ENCODE results near the gene EPB41L4A.

EPB41L4A gene

DNA sequence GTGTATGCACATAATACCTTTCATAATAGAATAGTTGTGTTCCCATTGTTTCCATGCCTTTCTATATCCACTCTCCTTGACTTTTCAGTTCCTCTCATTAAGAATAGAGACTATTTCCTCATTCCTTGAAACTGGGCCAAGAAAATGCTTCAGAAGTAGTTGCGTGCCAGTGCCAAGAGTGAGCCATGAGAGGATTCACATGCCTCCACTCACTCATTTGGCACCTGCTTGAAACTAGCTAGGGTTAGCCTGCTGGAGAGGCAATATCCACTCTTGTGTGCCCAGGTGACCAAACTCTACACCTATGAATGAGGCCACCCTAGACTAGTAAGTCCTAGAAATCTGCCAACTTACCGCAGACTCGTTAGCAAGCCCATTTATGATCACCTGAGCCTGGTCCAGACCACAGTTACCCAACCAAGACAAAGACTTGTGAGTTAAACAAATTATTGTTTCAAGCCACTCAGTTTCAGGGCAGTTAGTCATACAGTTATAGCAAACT, 276.3 kb downstream of the EPB41L4A start:
- H3K27me3 ChIP-seq (ENCODE audit: control insufficient read depth in 5 of 5, insufficient read depth in 4 of 5, low read length in 5 of 5), result no peaks in the 10 kb centered on the region
- no peak overlapping the region for H3K4me3 ChIP-seq (ENCODE audit: low read depth in 1 of 5, low read length in 5 of 5)
- H3K9ac ChIP-seq (ENCODE audit: low read length in 5 of 5), result no peak overlapping the region
- no peaks in the 10 kb centered on the region for H3K36me3 ChIP-seq (ENCODE audit: control insufficient read depth in 5 of 5, insufficient read depth in 5 of 5, low read length in 5 of 5)
- H3K27ac ChIP-seq (ENCODE audit: low read depth, low read length), result no peak overlapping the region
- H3K9me3 ChIP-seq (ENCODE audit: control insufficient read depth in 5 of 5, low read length in 5 of 5), result no peaks in the 10 kb centered on the region
- peaks cover 6 to 23% (median 20%) of the 10 kb centered on the region in 5 donors for H3K4me1 ChIP-seq (ENCODE audit: control insufficient read depth in 5 of 5, insufficient read depth in 5 of 5, low read length in 5 of 5)

DNA sequence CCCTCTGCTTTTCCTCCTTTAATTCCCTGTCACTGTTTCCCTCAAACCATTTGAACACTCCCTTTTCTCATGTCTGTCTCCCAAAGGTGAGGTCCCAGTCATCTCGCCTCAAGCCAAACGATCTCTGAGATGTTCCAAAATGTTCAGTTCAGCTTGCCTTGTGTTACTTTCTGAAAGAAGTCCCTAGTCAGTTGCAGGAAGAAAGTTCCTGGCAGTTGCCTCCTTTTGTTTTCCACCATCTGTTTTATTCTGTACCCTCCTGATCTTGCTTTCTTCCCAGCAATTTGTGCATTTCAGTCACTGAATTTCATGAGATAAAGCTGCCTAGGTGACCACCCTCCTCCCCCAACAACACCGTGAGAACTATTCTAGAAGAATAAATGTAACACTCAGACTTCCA, 277.5 kb downstream of the EPB41L4A start:
- H3K36me3 ChIP-seq (ENCODE audit: control insufficient read depth in 5 of 5, insufficient read depth in 5 of 5, low read length in 5 of 5), result no peaks in the 10 kb centered on the region
- H3K9me3 ChIP-seq (ENCODE audit: control insufficient read depth in 5 of 5, low read length in 5 of 5), result no peaks in the 10 kb centered on the region
- H3K4me1 ChIP-seq (ENCODE audit: control insufficient read depth in 5 of 5, insufficient read depth in 5 of 5, low read length in 5 of 5), result peaks cover 5 to 20% (median 15%) of the 10 kb centered on the region in 5 donors
- H3K27me3 ChIP-seq (ENCODE audit: control insufficient read depth in 5 of 5, insufficient read depth in 4 of 5, low read length in 5 of 5), result no peaks in the 10 kb centered on the region
- H3K27ac ChIP-seq (ENCODE audit: low read depth, low read length), result no peak overlapping the region
- H3K4me3 ChIP-seq (ENCODE audit: low read depth in 1 of 5, low read length in 5 of 5), result no peak overlapping the region
- H3K9ac ChIP-seq (ENCODE audit: low read length in 5 of 5), result no peak overlapping the region

DNA sequence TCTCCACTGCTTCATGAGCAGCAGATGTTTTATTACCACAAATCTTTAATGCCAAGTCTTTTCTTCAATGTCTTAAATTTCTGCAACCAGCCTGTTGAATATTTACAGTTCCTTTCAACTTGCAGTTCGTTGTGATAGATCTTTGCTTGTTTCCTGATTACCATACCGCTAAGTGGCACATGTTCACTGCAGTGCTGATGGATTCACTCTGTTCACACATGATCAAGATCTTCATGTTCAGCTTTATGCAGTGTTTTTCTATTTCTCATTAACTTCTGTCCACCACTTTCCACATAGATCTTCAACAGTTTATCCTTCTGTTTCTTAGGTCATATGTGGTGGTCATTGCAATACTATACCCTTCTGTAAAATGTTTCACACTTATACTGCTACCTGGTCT, 280.6 kb downstream of the EPB41L4A start:
- Histone ChIP-seq H3K27ac (ENCODE audit: low read depth, low read length) (no peak overlapping the region), H3K4me3 (ENCODE audit: low read depth in 1 of 5, low read length in 5 of 5) (no peak overlapping the region), H3K4me1 (ENCODE audit: control insufficient read depth in 5 of 5, insufficient read depth in 5 of 5, low read length in 5 of 5) (peaks cover 4 to 9% (median 8%) of the 10 kb centered on the region in 5 donors), H3K9ac (ENCODE audit: low read length in 5 of 5) (no peak overlapping the region), H3K27me3 (ENCODE audit: control insufficient read depth in 5 of 5, insufficient read depth in 4 of 5, low read length in 5 of 5) (no peaks in the 10 kb centered on the region), H3K9me3 (ENCODE audit: control insufficient read depth in 5 of 5, low read length in 5 of 5) (no peaks in the 10 kb centered on the region), H3K36me3 (ENCODE audit: control insufficient read depth in 5 of 5, insufficient read depth in 5 of 5, low read length in 5 of 5) (no peaks in the 10 kb centered on the region)

GRCh38 chr5:112136773-112137172, 282.3 kb downstream of the EPB41L4A start:
- H3K4me3 ChIP-seq (ENCODE audit: low read depth in 1 of 5, low read length in 5 of 5), result no peak overlapping the region
- no peaks in the 10 kb centered on the region for H3K27me3 ChIP-seq (ENCODE audit: control insufficient read depth in 5 of 5, insufficient read depth in 4 of 5, low read length in 5 of 5)
- no peak overlapping the region for H3K9ac ChIP-seq (ENCODE audit: low read length in 5 of 5)
- no peak overlapping the region for H3K27ac ChIP-seq (ENCODE audit: low read depth, low read length)
- H3K9me3 ChIP-seq (ENCODE audit: control insufficient read depth in 5 of 5, low read length in 5 of 5), result no peaks in the 10 kb centered on the region
- H3K4me1 ChIP-seq (ENCODE audit: control insufficient read depth in 5 of 5, insufficient read depth in 5 of 5, low read length in 5 of 5), result no peaks in the 10 kb centered on the region
- H3K36me3 ChIP-seq (ENCODE audit: control insufficient read depth in 5 of 5, insufficient read depth in 5 of 5, low read length in 5 of 5), result no peaks in the 10 kb centered on the region

DNA sequence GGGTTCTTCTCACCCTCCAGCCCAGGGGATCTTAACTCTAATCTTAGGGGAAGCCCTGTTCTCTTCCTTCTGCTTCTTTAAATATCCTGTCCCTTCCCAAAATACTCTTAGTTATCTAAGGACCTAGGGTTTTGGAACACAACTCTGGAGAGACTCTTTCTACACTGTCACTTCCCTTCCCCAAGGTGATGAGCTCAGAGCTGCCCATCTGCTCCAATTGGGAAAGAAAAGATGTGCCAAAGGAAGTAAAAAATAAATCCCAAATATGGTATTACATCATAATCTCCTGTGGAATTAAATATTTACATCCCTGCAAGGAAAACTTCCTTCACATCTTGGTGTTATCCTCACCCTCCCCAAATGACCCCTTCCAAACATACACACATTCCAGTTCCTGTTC, 291.2 kb downstream of the EPB41L4A start:
- Histone ChIP-seq H3K27me3 (ENCODE audit: control insufficient read depth in 5 of 5, insufficient read depth in 4 of 5, low read length in 5 of 5) (no peaks in the 10 kb centered on the region), H3K27ac (ENCODE audit: low read depth, low read length) (no peak overlapping the region), H3K4me3 (ENCODE audit: low read depth in 1 of 5, low read length in 5 of 5) (no peak overlapping the region), H3K36me3 (ENCODE audit: control insufficient read depth in 5 of 5, insufficient read depth in 5 of 5, low read length in 5 of 5) (no peaks in the 10 kb centered on the region), H3K9me3 (ENCODE audit: control insufficient read depth in 5 of 5, low read length in 5 of 5) (no peaks in the 10 kb centered on the region), H3K9ac (ENCODE audit: low read length in 5 of 5) (no peak overlapping the region), H3K4me1 (ENCODE audit: control insufficient read depth in 5 of 5, insufficient read depth in 5 of 5, low read length in 5 of 5) (no peaks in the 10 kb centered on the region)

DNA sequence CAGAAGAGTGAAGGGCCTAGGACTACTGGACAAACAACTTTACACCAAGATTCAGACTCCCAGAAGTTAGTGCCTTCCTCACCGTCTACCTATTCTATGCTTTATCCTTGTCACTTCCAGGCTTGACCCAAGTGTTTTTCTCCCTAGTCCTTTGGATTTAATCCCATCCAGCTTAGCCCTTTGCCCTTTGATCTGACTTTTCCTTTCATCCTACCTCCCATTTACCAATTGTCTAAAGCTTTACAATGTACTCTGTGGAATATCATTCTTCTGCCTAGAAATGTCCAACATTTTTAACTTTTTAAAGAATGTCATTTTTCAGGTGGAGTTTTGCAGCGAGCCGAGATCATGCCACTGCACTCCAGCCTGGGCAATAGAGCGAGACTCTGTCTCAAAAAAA, 292.1 kb downstream of the EPB41L4A start:
- Histone ChIP-seq H3K9me3 (ENCODE audit: control insufficient read depth in 5 of 5, low read length in 5 of 5) (no peaks in the 10 kb centered on the region), H3K27me3 (ENCODE audit: control insufficient read depth in 5 of 5, insufficient read depth in 4 of 5, low read length in 5 of 5) (no peaks in the 10 kb centered on the region), H3K36me3 (ENCODE audit: control insufficient read depth in 5 of 5, insufficient read depth in 5 of 5, low read length in 5 of 5) (no peaks in the 10 kb centered on the region), H3K9ac (ENCODE audit: low read length in 5 of 5) (no peak overlapping the region), H3K27ac (ENCODE audit: low read depth, low read length) (no peak overlapping the region), H3K4me3 (ENCODE audit: low read depth in 1 of 5, low read length in 5 of 5) (no peak overlapping the region), H3K4me1 (ENCODE audit: control insufficient read depth in 5 of 5, insufficient read depth in 5 of 5, low read length in 5 of 5) (no peaks in the 10 kb centered on the region)

GRCh38 chr5:112125903-112126302, 293.2 kb downstream of the EPB41L4A start:
- H3K9ac ChIP-seq (ENCODE audit: low read length in 5 of 5), result no peak overlapping the region
- peaks cover 0 to 6% (median 2%) of the 10 kb centered on the region in 5 donors for H3K9me3 ChIP-seq (ENCODE audit: control insufficient read depth in 5 of 5, low read length in 5 of 5)
- no peaks in the 10 kb centered on the region for H3K36me3 ChIP-seq (ENCODE audit: control insufficient read depth in 5 of 5, insufficient read depth in 5 of 5, low read length in 5 of 5)
- no peaks in the 10 kb centered on the region for H3K27me3 ChIP-seq (ENCODE audit: control insufficient read depth in 5 of 5, insufficient read depth in 4 of 5, low read length in 5 of 5)
- no peaks in the 10 kb centered on the region for H3K4me1 ChIP-seq (ENCODE audit: control insufficient read depth in 5 of 5, insufficient read depth in 5 of 5, low read length in 5 of 5)
- no peak overlapping the region for H3K4me3 ChIP-seq (ENCODE audit: low read depth in 1 of 5, low read length in 5 of 5)
- no peak overlapping the region for H3K27ac ChIP-seq (ENCODE audit: low read depth, low read length)

DNA sequence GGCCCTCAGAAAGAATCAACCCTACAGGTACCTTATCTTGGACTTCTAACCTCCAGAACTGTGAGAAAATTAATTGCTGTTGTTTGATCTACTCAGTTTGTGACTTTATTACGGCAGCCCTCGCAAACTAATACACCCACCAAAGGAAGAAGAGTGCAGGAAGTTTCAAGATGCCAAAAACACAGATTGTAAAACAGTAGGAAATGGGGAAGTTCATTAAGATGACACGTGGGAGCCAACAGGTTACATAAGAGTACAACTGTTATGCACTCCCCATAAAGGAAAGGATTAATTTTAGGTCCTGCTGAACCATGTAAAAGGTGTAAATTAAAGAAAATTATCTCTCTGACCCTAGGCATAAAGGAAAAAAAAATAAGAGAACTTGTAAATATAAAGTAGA, 294.3 kb downstream of the EPB41L4A start:
- Histone ChIP-seq H3K4me1 (ENCODE audit: control insufficient read depth in 5 of 5, insufficient read depth in 5 of 5, low read length in 5 of 5) (no peaks in the 10 kb centered on the region), H3K4me3 (ENCODE audit: low read depth in 1 of 5, low read length in 5 of 5) (no peak overlapping the region), H3K36me3 (ENCODE audit: control insufficient read depth in 5 of 5, insufficient read depth in 5 of 5, low read length in 5 of 5) (no peaks in the 10 kb centered on the region), H3K27ac (ENCODE audit: low read depth, low read length) (no peak overlapping the region), H3K9me3 (ENCODE audit: control insufficient read depth in 5 of 5, low read length in 5 of 5) (peaks cover 0 to 13% (median 8%) of the 10 kb centered on the region in 5 donors), H3K9ac (ENCODE audit: low read length in 5 of 5) (no peak overlapping the region), H3K27me3 (ENCODE audit: control insufficient read depth in 5 of 5, insufficient read depth in 4 of 5, low read length in 5 of 5) (no peaks in the 10 kb centered on the region)

DNA sequence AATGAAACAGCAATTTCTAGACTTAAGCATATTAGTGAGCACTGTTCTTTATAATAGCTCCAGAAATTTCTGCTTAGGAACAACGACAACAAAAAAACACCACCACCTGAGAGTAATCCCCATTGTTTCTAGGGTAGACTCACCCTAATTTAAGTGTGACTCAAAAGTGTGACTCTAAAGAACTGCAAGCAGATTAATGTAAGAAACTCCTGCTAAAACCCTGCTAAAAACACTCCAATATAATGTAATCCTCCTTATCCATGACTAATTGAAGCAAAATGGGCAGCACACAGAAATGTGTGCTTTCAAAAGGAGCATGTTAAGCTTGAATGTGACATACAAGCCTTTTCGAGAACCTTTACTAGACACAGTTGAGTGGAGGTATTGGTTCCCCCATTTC, 296.0 kb downstream of the EPB41L4A start:
- no peaks in the 10 kb centered on the region for H3K36me3 ChIP-seq (ENCODE audit: control insufficient read depth in 5 of 5, insufficient read depth in 5 of 5, low read length in 5 of 5)
- H3K9me3 ChIP-seq (ENCODE audit: control insufficient read depth in 5 of 5, low read length in 5 of 5), result peaks cover 0 to 13% (median 8%) of the 10 kb centered on the region in 5 donors
- H3K4me1 ChIP-seq (ENCODE audit: control insufficient read depth in 5 of 5, insufficient read depth in 5 of 5, low read length in 5 of 5), result no peaks in the 10 kb centered on the region
- no peak overlapping the region for H3K4me3 ChIP-seq (ENCODE audit: low read depth in 1 of 5, low read length in 5 of 5)
- no peak overlapping the region for H3K27ac ChIP-seq (ENCODE audit: low read depth, low read length)
- H3K27me3 ChIP-seq (ENCODE audit: control insufficient read depth in 5 of 5, insufficient read depth in 4 of 5, low read length in 5 of 5), result no peaks in the 10 kb centered on the region
- H3K9ac ChIP-seq (ENCODE audit: low read length in 5 of 5), result no peak overlapping the region

DNA sequence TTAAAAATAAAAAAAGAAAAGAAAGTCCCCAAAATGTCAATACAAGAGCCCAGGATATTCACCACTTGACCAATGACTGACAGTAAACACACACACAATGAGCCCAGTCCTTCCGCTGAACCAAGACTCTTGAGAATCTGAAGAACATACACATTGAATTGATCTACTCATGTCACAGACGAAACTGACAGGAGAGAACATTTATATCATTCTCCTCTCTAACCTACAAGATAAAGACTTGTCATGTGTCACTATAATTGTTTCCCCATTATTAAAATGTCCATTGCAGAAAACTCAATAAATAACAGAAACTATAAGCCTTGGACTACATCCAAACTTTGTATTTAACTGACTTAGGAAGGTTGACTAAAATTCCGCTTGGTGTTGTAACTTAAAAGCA, 296.7 kb downstream of the EPB41L4A start:
- H3K4me3 ChIP-seq (ENCODE audit: low read depth in 1 of 5, low read length in 5 of 5), result no peak overlapping the region
- H3K4me1 ChIP-seq (ENCODE audit: control insufficient read depth in 5 of 5, insufficient read depth in 5 of 5, low read length in 5 of 5), result peaks cover 0 to 7% (median 0%) of the 10 kb centered on the region in 5 donors
- H3K36me3 ChIP-seq (ENCODE audit: control insufficient read depth in 5 of 5, insufficient read depth in 5 of 5, low read length in 5 of 5), result no peaks in the 10 kb centered on the region
- H3K9me3 ChIP-seq (ENCODE audit: control insufficient read depth in 5 of 5, low read length in 5 of 5), result peaks cover 0 to 13% (median 8%) of the 10 kb centered on the region in 5 donors
- no peaks in the 10 kb centered on the region for H3K27me3 ChIP-seq (ENCODE audit: control insufficient read depth in 5 of 5, insufficient read depth in 4 of 5, low read length in 5 of 5)
- no peak overlapping the region for H3K9ac ChIP-seq (ENCODE audit: low read length in 5 of 5)
- H3K27ac ChIP-seq (ENCODE audit: low read depth, low read length), result no peak overlapping the region

DNA sequence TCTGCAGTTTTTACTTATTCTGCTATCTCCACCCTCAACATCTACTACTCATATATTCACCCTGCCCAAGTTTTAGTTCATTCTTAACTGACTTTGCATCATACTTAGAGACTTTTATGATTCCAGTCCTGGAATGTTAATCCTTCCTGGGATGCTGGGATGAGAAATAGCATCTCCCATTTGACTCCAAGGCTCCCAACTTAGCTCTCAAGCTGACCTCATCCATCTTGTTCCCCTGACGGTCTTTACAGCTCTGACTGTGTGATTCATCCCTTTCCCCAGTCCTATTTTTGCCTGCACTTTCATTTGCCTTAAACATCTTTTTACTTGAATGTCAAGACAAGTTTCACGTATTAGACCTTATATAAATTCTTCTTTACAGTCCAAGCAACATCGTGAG, 297.8 kb downstream of the EPB41L4A start:
- H3K9me3 ChIP-seq (ENCODE audit: control insufficient read depth in 5 of 5, low read length in 5 of 5), result peaks cover 0 to 13% (median 8%) of the 10 kb centered on the region in 5 donors
- no peaks in the 10 kb centered on the region for H3K27me3 ChIP-seq (ENCODE audit: control insufficient read depth in 5 of 5, insufficient read depth in 4 of 5, low read length in 5 of 5)
- H3K36me3 ChIP-seq (ENCODE audit: control insufficient read depth in 5 of 5, insufficient read depth in 5 of 5, low read length in 5 of 5), result no peaks in the 10 kb centered on the region
- no peak overlapping the region for H3K4me3 ChIP-seq (ENCODE audit: low read depth in 1 of 5, low read length in 5 of 5)
- no peak overlapping the region for H3K9ac ChIP-seq (ENCODE audit: low read length in 5 of 5)
- H3K27ac ChIP-seq (ENCODE audit: low read depth, low read length), result no peak overlapping the region
- peaks cover 0 to 7% (median 0%) of the 10 kb centered on the region in 5 donors for H3K4me1 ChIP-seq (ENCODE audit: control insufficient read depth in 5 of 5, insufficient read depth in 5 of 5, low read length in 5 of 5)

All from subcutaneous abdominal adipose tissue (tissue), 5 donors.